ENCODE data around the gene DACT2. TPM values are rescaled to one million over a fixed set of nuclear protein-coding genes. Genes with fewer than 3 reads are reported as not detected.

Gene DACT2
- total and polyA plus RNA-seq, 9 of the 15 experiments (the other 6 are each of a cell fraction or from before 2014, with no cell fraction given) = not detected

DNA sequence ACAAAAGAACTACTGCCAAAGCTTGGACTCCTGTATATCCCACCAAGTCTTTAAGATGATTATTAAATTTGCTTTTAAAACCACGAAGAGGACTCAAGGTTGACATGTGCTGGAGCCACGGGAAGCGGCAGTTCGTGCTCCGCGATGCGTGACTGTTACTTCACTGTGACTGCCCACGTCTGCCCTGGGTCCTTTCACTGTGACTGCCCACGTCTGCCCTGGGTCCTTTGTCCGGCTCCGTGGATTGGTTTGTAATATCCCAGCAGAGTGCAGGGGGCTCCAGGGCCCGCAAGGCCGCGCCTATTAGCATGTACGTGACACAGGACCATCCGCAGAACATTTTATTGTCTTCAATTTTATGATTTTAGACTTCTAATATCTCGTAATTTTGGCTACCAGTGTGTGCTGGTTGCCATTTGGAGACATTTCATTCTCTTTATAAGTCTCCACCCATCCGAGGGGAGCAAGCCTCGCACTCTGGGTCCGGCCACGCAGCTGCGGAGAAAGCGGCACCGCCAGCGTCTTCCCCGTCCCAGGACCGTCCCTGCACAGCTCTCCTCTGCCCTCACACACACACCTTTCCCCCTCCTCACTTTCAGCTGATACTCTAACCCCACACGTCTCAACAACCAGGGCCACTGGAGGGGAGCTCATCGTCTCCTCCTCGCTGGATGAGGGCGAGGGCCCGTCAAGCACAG is 42.9 kb downstream of the DACT2 start (continued):
- TF ChIP-seq ZNF77 (CRISPR knock-in tag; IDR thresholded peaks at IDR 0.05) = no peak
- TF ChIP-seq, protein P1, sequence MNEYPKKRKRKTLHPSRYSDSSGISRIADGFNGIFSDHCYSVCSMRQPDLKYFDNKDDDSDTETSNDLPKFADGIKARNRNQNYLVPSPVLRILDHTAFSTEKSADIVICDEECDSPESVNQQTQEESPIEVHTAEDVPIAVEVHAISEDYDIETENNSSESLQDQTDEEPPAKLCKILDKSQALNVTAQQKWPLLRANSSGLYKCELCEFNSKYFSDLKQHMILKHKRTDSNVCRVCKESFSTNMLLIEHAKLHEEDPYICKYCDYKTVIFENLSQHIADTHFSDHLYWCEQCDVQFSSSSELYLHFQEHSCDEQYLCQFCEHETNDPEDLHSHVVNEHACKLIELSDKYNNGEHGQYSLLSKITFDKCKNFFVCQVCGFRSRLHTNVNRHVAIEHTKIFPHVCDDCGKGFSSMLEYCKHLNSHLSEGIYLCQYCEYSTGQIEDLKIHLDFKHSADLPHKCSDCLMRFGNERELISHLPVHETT (CRISPR knock-in tag; conservative IDR thresholded peaks at IDR 0.05 in 1 of 2, IDR thresholded peaks at IDR 0.05 in 1 of 2) = no peak
- TF ChIP-seq, protein P2, sequence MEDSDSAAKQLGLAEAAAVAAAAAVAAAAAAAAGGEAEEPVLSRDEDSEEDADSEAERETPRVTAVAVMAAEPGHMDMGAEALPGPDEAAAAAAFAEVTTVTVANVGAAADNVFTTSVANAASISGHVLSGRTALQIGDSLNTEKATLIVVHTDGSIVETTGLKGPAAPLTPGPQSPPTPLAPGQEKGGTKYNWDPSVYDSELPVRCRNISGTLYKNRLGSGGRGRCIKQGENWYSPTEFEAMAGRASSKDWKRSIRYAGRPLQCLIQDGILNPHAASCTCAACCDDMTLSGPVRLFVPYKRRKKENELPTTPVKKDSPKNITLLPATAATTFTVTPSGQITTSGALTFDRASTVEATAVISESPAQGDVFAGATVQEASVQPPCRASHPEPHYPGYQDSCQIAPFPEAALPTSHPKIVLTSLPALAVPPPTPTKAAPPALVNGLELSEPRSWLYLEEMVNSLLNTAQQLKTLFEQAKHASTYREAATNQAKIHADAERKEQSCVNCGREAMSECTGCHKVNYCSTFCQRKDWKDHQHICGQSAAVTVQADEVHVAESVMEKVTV (CRISPR knock-in tag; IDR thresholded peaks at IDR 0.05) = no peak
- no peak for TF ChIP-seq NEUROD1 (IDR thresholded peaks at IDR 0.05; ENCODE audit: borderline replicate concordance, low read depth, low read length, partially characterized antibody)
- no peak for TF ChIP-seq ZNF133 (CRISPR knock-in tag; IDR thresholded peaks at IDR 0.05)

DNA sequence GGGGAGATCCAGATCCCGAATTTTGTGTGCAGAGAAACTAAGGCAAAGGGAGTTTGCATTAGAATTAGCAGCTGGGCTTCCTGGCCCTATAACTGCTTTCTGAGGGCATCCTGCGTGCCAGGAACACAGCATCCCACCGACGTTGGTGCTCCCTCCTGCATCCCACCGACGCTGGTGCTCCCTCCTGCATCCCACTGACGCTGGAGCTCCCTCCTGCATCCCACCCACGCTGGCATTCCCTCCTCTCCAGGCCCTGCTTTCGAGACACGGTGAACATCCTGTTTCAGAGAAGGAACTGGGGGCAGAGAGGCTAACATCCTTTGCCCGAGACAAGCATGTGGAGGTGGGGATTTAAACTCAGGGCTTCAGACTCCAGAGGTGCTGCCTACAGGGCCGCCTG is 44.4 kb downstream of the DACT2 start:
- Histone ChIP-seq H3K4me2 (ENCODE audit: insufficient read depth, low read length) (no peak overlapping the region), H3K9ac (ENCODE audit: insufficient read depth in 1 of 2, low read depth in 2 of 2, low read length in 2 of 2) (no peak overlapping the region), H3K27ac (ENCODE audit: extremely low read depth, low read depth, low read length) (no peak overlapping the region), H3K4me3 (no peak overlapping the region), H3K4me1 (replicated peaks in 1 of 2; ENCODE audit: control insufficient read depth in 2 of 2, insufficient read depth in 2 of 2, low read length in 2 of 2) (peaks cover 0 to 26% of the 10 kb centered on the region in 2 experiments; a peak in 4 of 5 replicates), H4K20me1 (replicated peaks; ENCODE audit: control insufficient read depth, insufficient read depth, low read length) (peaks cover 3% of the 10 kb centered on the region; the same call in 1 of the 2 replicates), H3K9me1 (ENCODE audit: control insufficient read depth, insufficient read depth, low read length) (no peaks in the 10 kb centered on the region), H3K9me3 (replicated peaks; ENCODE audit: control insufficient read depth, insufficient read depth, low read depth, low read length) (no peaks in the 10 kb centered on the region), H2AFZ (ENCODE audit: low read depth, low read length) (no peak overlapping the region), H3K27me3 (ENCODE audit: control insufficient read depth in 2 of 2, insufficient read depth in 2 of 2, low read length in 2 of 2) (peaks cover 51 to 90% of the 10 kb centered on the region in 2 experiments), H3K36me3 (ENCODE audit: control insufficient read depth, insufficient read depth, low read length) (no peaks in the 10 kb centered on the region), H3K79me2 (ENCODE audit: control insufficient read depth, insufficient read depth, low read length) (no peaks in the 10 kb centered on the region)
- WGBS (ENCODE audit: insufficient coverage, low coverage, missing lambda C conversion rate) = 0% methylated on average over 12 of the region's 12 CpGs
- DNase-seq (ENCODE audit: extremely low read depth in 1 of 4, low spot score in 3 of 4) (no peak), ATAC-seq (no peak), FAIRE-seq (no peak)
- no TSS peak for BruUV-seq (replicated peaks)
- in situ Hi-C loops (cut with MboI) (no loop called here), intact Hi-C loops (cut with micrococcal nuclease) (no loop called here)
- POLR2A ChIA-PET = interaction anchor here (1.1 kb wide), 1 partner anchor 17 kb away, joined by 3 read pairs; no protein-coding TSS in a partner anchor
- CTCF ChIA-PET (ENCODE audit: low intra/inter-chr PET ratio) = no interaction called here
- TF ChIP-seq, protein P3, sequence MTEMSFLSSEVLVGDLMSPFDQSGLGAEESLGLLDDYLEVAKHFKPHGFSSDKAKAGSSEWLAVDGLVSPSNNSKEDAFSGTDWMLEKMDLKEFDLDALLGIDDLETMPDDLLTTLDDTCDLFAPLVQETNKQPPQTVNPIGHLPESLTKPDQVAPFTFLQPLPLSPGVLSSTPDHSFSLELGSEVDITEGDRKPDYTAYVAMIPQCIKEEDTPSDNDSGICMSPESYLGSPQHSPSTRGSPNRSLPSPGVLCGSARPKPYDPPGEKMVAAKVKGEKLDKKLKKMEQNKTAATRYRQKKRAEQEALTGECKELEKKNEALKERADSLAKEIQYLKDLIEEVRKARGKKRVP (CRISPR knock-in tag; IDR thresholded peaks at IDR 0.05) = no peak
- no peak for TF ChIP-seq HDAC6 (IDR thresholded peaks at IDR 0.05; ENCODE audit: low read depth, low read length)
- peak; percentile 19; the same call in 1 of the 2 replicates for TF ChIP-seq ZNF263 (CRISPR knock-in tag; IDR thresholded peaks at IDR 0.05; ENCODE audit: borderline replicate concordance)
- TF ChIP-seq, protein P4, sequence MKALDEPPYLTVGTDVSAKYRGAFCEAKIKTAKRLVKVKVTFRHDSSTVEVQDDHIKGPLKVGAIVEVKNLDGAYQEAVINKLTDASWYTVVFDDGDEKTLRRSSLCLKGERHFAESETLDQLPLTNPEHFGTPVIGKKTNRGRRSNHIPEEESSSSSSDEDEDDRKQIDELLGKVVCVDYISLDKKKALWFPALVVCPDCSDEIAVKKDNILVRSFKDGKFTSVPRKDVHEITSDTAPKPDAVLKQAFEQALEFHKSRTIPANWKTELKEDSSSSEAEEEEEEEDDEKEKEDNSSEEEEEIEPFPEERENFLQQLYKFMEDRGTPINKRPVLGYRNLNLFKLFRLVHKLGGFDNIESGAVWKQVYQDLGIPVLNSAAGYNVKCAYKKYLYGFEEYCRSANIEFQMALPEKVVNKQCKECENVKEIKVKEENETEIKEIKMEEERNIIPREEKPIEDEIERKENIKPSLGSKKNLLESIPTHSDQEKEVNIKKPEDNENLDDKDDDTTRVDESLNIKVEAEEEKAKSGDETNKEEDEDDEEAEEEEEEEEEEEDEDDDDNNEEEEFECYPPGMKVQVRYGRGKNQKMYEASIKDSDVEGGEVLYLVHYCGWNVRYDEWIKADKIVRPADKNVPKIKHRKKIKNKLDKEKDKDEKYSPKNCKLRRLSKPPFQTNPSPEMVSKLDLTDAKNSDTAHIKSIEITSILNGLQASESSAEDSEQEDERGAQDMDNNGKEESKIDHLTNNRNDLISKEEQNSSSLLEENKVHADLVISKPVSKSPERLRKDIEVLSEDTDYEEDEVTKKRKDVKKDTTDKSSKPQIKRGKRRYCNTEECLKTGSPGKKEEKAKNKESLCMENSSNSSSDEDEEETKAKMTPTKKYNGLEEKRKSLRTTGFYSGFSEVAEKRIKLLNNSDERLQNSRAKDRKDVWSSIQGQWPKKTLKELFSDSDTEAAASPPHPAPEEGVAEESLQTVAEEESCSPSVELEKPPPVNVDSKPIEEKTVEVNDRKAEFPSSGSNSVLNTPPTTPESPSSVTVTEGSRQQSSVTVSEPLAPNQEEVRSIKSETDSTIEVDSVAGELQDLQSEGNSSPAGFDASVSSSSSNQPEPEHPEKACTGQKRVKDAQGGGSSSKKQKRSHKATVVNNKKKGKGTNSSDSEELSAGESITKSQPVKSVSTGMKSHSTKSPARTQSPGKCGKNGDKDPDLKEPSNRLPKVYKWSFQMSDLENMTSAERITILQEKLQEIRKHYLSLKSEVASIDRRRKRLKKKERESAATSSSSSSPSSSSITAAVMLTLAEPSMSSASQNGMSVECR (CRISPR knock-in tag; IDR thresholded peaks at IDR 0.05) = no peak
- TF ChIP-seq, protein P5, sequence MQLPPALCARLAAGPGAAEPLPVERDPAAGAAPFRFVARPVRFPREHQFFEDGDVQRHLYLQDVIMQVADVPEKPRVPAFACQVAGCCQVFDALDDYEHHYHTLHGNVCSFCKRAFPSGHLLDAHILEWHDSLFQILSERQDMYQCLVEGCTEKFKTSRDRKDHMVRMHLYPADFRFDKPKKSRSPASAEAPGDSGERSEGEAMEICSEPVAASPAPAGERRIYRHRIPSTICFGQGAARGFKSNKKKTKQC (CRISPR knock-in tag; IDR thresholded peaks at IDR 0.05) = no peak
